Panc1 (cell line): ENCODE data around the gene GHITM. TPM values are rescaled to one million over a fixed set of nuclear protein-coding genes. Genes with fewer than 3 reads are reported as not detected.
"Not testable (repeated sequence)": the region's sequence is repeated elsewhere in the genome, so short reads cannot be mapped to it uniquely, and the experiment has no call there.

Experiments
- ATAC-seq: fragments of 200-7000 bp; cut with Tn5 transposase; 2 replicates; pipeline ENCODE4 v1.9.1; 2020; ENCODE audit warnings: mild to moderate bottlenecking, moderate library complexity
- BruUV-seq: library from RNA; stranded (reverse); fragments of 400-500 nt; replicated peaks from 2 replicates; lab custom pipeline; 2021; lab: Mats Ljungman, UMichigan
- CTCF ChIA-PET: fragments of 300-600 bp; sonication (Branson Sonifier 250); formaldehyde crosslinking; loops from one replicate; lab custom pipeline; 2022; ENCODE audit warnings: antibody characterized with exemption; lab: Charles Lee
- POLR2A ChIA-PET: fragments of 300-600 bp; sonication (Branson Sonifier 250); formaldehyde crosslinking; loops from one replicate; lab custom pipeline; 2022; ENCODE audit warnings: antibody characterized with exemption; lab: Charles Lee
- DNase-seq: peaks from one replicate; pipeline ENCODE4 v3.0.0-alpha.2; 2010; ENCODE audit warnings: low read depth, low spot score
- H3K27ac ChIP-seq: 2 replicates; pipeline ENCODE4 v1.5.1; 2011; ENCODE audit warnings: mild to moderate bottlenecking, low read length, inconsistent platforms
- H3K27me3 ChIP-seq: fragments of 200-500 bp; sonication (Bioruptor generic); 2 replicates; pipeline ENCODE4 v1.6.0; 2014; ENCODE audit warnings: low read length, inconsistent platforms; ENCODE audit not compliant: control insufficient read depth, insufficient read depth
- H3K36me3 ChIP-seq: fragments of 200-500 bp; sonication (Bioruptor generic); 2 replicates; pipeline ENCODE4 v1.5.1; 2014; ENCODE audit warnings: inconsistent platforms, mild to moderate bottlenecking, low read length, moderate library complexity; ENCODE audit not compliant: control insufficient read depth, insufficient read depth
- H3K4me1 ChIP-seq: 2 replicates; pipeline ENCODE4 v1.5.1; 2011; ENCODE audit warnings: inconsistent platforms, mild to moderate bottlenecking, low read length, moderate library complexity; ENCODE audit not compliant: control insufficient read depth, insufficient read depth
- H3K4me3 ChIP-seq, 2 experiments: 2 replicates each; pipeline ENCODE4 v1.5.1; 2011 to 2012; ENCODE audit warnings: low read depth in 2 of 2, low read length in 2 of 2, mild to moderate bottlenecking in 2 of 2, inconsistent platforms in 1 of 2, moderate library complexity in 1 of 2
- H3K9me3 ChIP-seq: fragments of 200-500 bp; sonication (Bioruptor generic); 2 replicates; pipeline ENCODE4 v1.5.1; 2014; ENCODE audit warnings: low read depth, mild to moderate bottlenecking, inconsistent platforms, low read length, moderate library complexity; ENCODE audit not compliant: control insufficient read depth, insufficient read depth
- CTCF ChIP-seq: fragments of 450-650 bp; IDR thresholded peaks from 2 replicates; pipeline ENCODE4 v1.5.1; 2017; ENCODE audit warnings: mild to moderate bottlenecking
- POLR2AphosphoS5 ChIP-seq: IDR thresholded peaks from 2 replicates; pipeline ENCODE4 v1.6.1; 2012; ENCODE audit warnings: mild to moderate bottlenecking, low read depth, low read length, moderate library complexity
- REST ChIP-seq, 2 experiments: IDR thresholded peaks; 2 replicates each; pipeline ENCODE4 v1.6.1; 2011 to 2012; ENCODE audit warnings: low read depth in 2 of 2, control low read depth in 1 of 2, low read length in 1 of 2, mild to moderate bottlenecking in 1 of 2, moderate library complexity in 1 of 2; ENCODE audit not compliant: insufficient read depth in 1 of 2
- SIN3A ChIP-seq: IDR thresholded peaks from 2 replicates; pipeline ENCODE4 v1.6.1; 2012; ENCODE audit warnings: low read depth, mild to moderate bottlenecking, low read length, moderate library complexity, borderline replicate concordance; ENCODE audit not compliant: insufficient read depth
- TCF7L2 ChIP-seq: IDR thresholded peaks from 2 replicates; pipeline ENCODE4 v1.6.1; 2011; ENCODE audit warnings: mild to moderate bottlenecking, low read depth, low read length, inconsistent platforms
- in situ Hi-C: cut with HindIII; loops from 2 replicates; pipeline ENCODE4 v1.10.0; 2016; ENCODE audit warnings: low sequenced_read_pairs, low pct_unique_long_range_greater_than_20kb
- intact Hi-C: fragments of 100-400 bp; cut with micrococcal nuclease; formaldehyde crosslinking; loops from one replicate; pipeline ENCODE4 v1.10.0; 2022; ENCODE audit not compliant: unreplicated experiment
- total RNA-seq: library from RNA; stranded (reverse); gene quantifications from one replicate; pipeline ENCODE4 v1.2.1, GENCODE V29; 2021; ENCODE audit not compliant: unreplicated experiment

The GHITM gene
- total RNA-seq, 1 experiment from 2014 or later: 188 TPM

- CTCF ChIA-PET: interaction anchor here (0.6 kb wide), 1 partner anchor 9 kb away, joined by 7 read pairs; no protein-coding TSS in a partner anchor
- in situ Hi-C loops (no loop called here), intact Hi-C loops (no loop called here)
- Histone ChIP-seq H3K4me3 (no peak overlapping the region), H3K4me1 (no peaks in the 10 kb centered on the region), H3K9me3 (no peaks in the 10 kb centered on the region), H3K27me3 (peaks cover 3% of the 10 kb centered on the region), H3K27ac (no peak overlapping the region), H3K36me3 (no peaks in the 10 kb centered on the region)
- no TSS peak for BruUV-seq
- POLR2A ChIA-PET: no interaction called here
- DNase-seq (no peak), ATAC-seq (no peak)
- TF ChIP-seq CTCF: peak; percentile 73
- no peak for TF ChIP-seq TCF7L2
- no peak for TF ChIP-seq REST (IDR thresholded peaks at IDR 0.05; ENCODE audit: insufficient read depth in 1 of 2, low read depth in 2 of 2, low read length in 1 of 2)
- no peak for TF ChIP-seq SIN3A
- no peak for TF ChIP-seq POLR2AphosphoS5
Measured at GRCh38 chr10:84114088-84114667, 25.1 kb upstream of the GHITM start.

GRCh38 chr10:84117204-84117603 is 22.1 kb upstream of the GHITM start:
- POLR2A ChIA-PET, intact Hi-C loops, H3K4me1 ChIP-seq, BruUV-seq, DNase-seq, H3K9me3 ChIP-seq, CTCF ChIA-PET, H3K27me3 ChIP-seq, H3K4me3 ChIP-seq, H3K27ac ChIP-seq, H3K36me3 ChIP-seq, in situ Hi-C loops, ATAC-seq: not testable (repeated sequence)

GRCh38 chr10:84117686-84118394 is 21.5 kb upstream of the GHITM start:
- no peak for TF ChIP-seq POLR2AphosphoS5
- no peak for TF ChIP-seq CTCF
- no peak for TF ChIP-seq TCF7L2
- no peak for TF ChIP-seq SIN3A
- TF ChIP-seq REST (IDR thresholded peaks at IDR 0.05; ENCODE audit: insufficient read depth in 1 of 2, low read depth in 2 of 2, low read length in 1 of 2): no peak
- intact Hi-C loops: no loop called here
- POLR2A ChIA-PET: no interaction called here
- H3K4me1 ChIP-seq: no peaks in the 10 kb centered on the region
- in situ Hi-C loops: no loop called here
- H3K36me3 ChIP-seq: no peaks in the 10 kb centered on the region
- H3K4me3 ChIP-seq: no peak overlapping the region
- CTCF ChIA-PET: no interaction called here
- no peak overlapping the region for H3K27ac ChIP-seq
- no TSS peak for BruUV-seq
- DNase-seq (no peak), ATAC-seq (no peak)
- no peaks in the 10 kb centered on the region for H3K9me3 ChIP-seq
- peaks cover 3% of the 10 kb centered on the region for H3K27me3 ChIP-seq
